ENCODE results near the gene HSPB3. TPM values are rescaled to one million over a fixed set of nuclear protein-coding genes. Genes with fewer than 3 reads are reported as not detected.
"Not testable (repeated sequence)": the region's sequence is repeated elsewhere in the genome, so short reads cannot be mapped to it uniquely, and the experiment has no call there.

HSPB3 gene
- total and polyA plus RNA-seq, 2 of the 8 experiments (the other 6 are each of a cell fraction or from before 2014, with no cell fraction given): not detected

GRCh38 chr5:54489648-54489979 lies 34.1 kb downstream of the HSPB3 start:
- not testable (repeated sequence) for H4K5ac ChIP-seq (ENCODE audit: insufficient read length, low read depth, low read length); H4K8ac ChIP-seq (ENCODE audit: extremely low read depth, insufficient read depth, low read length); H3K23me2 ChIP-seq (ENCODE audit: low read depth, low read length); H4K20me1 ChIP-seq (replicated peaks in 1 of 2; ENCODE audit: control insufficient read depth in 1 of 2, insufficient read depth in 2 of 2, low read length in 2 of 2); H3K9me3 ChIP-seq (ENCODE audit: insufficient read depth in 2 of 2, low read depth in 1 of 2, low read length in 1 of 2); H2AFZ ChIP-seq (ENCODE audit: low read length); H3K79me2 ChIP-seq (ENCODE audit: control insufficient read depth in 1 of 2, insufficient read depth in 2 of 2, low read length in 2 of 2); H3K4me3 ChIP-seq (ENCODE audit: extremely low read depth in 1 of 4, insufficient read depth in 2 of 4, low read depth in 3 of 4, low read length in 4 of 4); DNase-seq (ENCODE audit: low read depth in 1 of 2, low spot score in 2 of 2); H2BK12ac ChIP-seq (ENCODE audit: low read depth, low read length); H3K36me3 ChIP-seq (ENCODE audit: control insufficient read depth in 2 of 4, insufficient read depth in 4 of 4, low read length in 3 of 4); H4K91ac ChIP-seq (replicated peaks; ENCODE audit: insufficient read length, low read length); H3K27ac ChIP-seq (ENCODE audit: low read depth, low read length); H2BK5ac ChIP-seq (ENCODE audit: low read depth, low read length); H3K56ac ChIP-seq (replicated peaks; ENCODE audit: insufficient read length, low read depth, low read length); H3K4ac ChIP-seq (replicated peaks; ENCODE audit: insufficient read length, low read depth, low read length); FAIRE-seq; H3K14ac ChIP-seq (ENCODE audit: insufficient read length); H3K23ac ChIP-seq (ENCODE audit: insufficient read length); H2AK5ac ChIP-seq (ENCODE audit: low read depth, low read length); H3K4me2 ChIP-seq (ENCODE audit: insufficient read depth in 1 of 2, low read depth in 2 of 2, low read length in 2 of 2); H3K4me1 ChIP-seq (replicated peaks in 1 of 4; ENCODE audit: control insufficient read depth in 3 of 4, insufficient read depth in 4 of 4, low read length in 3 of 4); H3K9ac ChIP-seq (replicated peaks in 1 of 4; ENCODE audit: extremely low read depth in 1 of 4, low read depth in 3 of 4, low read length in 3 of 4); H2BK20ac ChIP-seq (ENCODE audit: low read length); H3K27me3 ChIP-seq (replicated peaks in 1 of 4; ENCODE audit: control insufficient read depth in 3 of 4, extremely low read depth in 1 of 4, insufficient read depth in 3 of 4, low read length in 3 of 4); H3K79me1 ChIP-seq (ENCODE audit: low read depth, low read length); H2BK120ac ChIP-seq (replicated peaks; ENCODE audit: low read depth, low read length); H3K18ac ChIP-seq (ENCODE audit: extremely low read depth, low read length); H2BK15ac ChIP-seq (ENCODE audit: low read length)
- ChIA-PET CTCF (ENCODE audit: partially characterized antibody) (interaction anchor here (0.7 to 4.4 kb wide), 55 partner anchors 9 to 1228 kb away, joined by 3 to 74 read pairs (median 5); partner anchors contain the start of genes ARL15, GPX8, HSPB3 and SNX18), POLR2A (ENCODE audit: partially characterized antibody) (interaction anchor here (1.2 kb wide), 1 partner anchor 179 kb away, joined by 3 read pairs; the partner anchor contains the start of gene ARL15)
- 31% methylated on average over 2 of the region's 2 CpGs; no CpG with 5 or more reads in 1 of the 2 experiments for WGBS, 2 experiments (ENCODE audit: extremely low coverage in 1 of 2, insufficient coverage in 1 of 2, insufficient read length in 1 of 2, insufficient replicate concordance in 2 of 2, low coverage in 1 of 2, low lambda C conversion rate in 2 of 2, missing lambda C conversion rate in 1 of 2)

Data from H1 (cell line).